CD4-positive, alpha-beta T cell treated with Interleukin-17A for 1 hour (primary cell): ENCODE data around the gene NRXN2.
A peak's percentile ranks its signal among the peaks of the same experiment; 100 is the strongest.
"Not testable (repeated sequence)": the region's sequence is repeated elsewhere in the genome, so short reads cannot be mapped to it uniquely, and the experiment has no call there.

Source experiments
- DNase-seq: peaks from one replicate; pipeline ENCODE4 v3.0.0-alpha.2; 2020

NRXN2 gene

GRCh38 chr11:64667154-64667745 lies 55.7 kb downstream of the NRXN2 start:
- no peak for DNase-seq

GRCh38 chr11:64665411-64665821 lies 57.6 kb downstream of the NRXN2 start:
- no peak for DNase-seq

- DNase-seq: not testable (repeated sequence)
Observed at GRCh38 chr11:64664236-64664870, 58.6 kb downstream of the NRXN2 start.

GRCh38 chr11:64663656-64664055 lies 59.3 kb downstream of the NRXN2 start:
- no peak for DNase-seq

GRCh38 chr11:64661614-64662013 lies 61.4 kb downstream of the NRXN2 start:
- no peak for DNase-seq

GRCh38 chr11:64661146-64661545 lies 61.9 kb downstream of the NRXN2 start:
- no peak for DNase-seq

GRCh38 chr11:64660706-64661105 lies 62.3 kb downstream of the NRXN2 start:
- DNase-seq: no peak

GRCh38 chr11:64660205-64660604 lies 62.8 kb downstream of the NRXN2 start:
- no peak for DNase-seq

GRCh38 chr11:64659417-64660144 lies 63.4 kb downstream of the NRXN2 start:
- DNase-seq: no peak

- no peak for DNase-seq
Observed at GRCh38 chr11:64658265-64658664, 64.7 kb downstream of the NRXN2 start.

- DNase-seq: no peak
Observed at GRCh38 chr11:64656862-64657261, 66.1 kb downstream of the NRXN2 start.

GRCh38 chr11:64655941-64656601 lies 66.9 kb downstream of the NRXN2 start:
- DNase-seq: no peak

- DNase-seq: no peak
Observed at GRCh38 chr11:64654958-64655541, 67.9 kb downstream of the NRXN2 start.

- no peak for DNase-seq
Observed at GRCh38 chr11:64654439-64654838, 68.6 kb downstream of the NRXN2 start.

- no peak for DNase-seq
Observed at GRCh38 chr11:64653388-64653973, 69.5 kb downstream of the NRXN2 start.

GRCh38 chr11:64652586-64653387 lies 70.2 kb downstream of the NRXN2 start:
- DNase-seq: peak; percentile 73

GRCh38 chr11:64650923-64651523 lies 72.0 kb downstream of the NRXN2 start:
- DNase-seq: no peak

- DNase-seq: no peak
Observed at GRCh38 chr11:64649291-64649697, 73.7 kb downstream of the NRXN2 start.

- DNase-seq: no peak
Observed at GRCh38 chr11:64648551-64648950, 74.4 kb downstream of the NRXN2 start.

- DNase-seq: no peak
Observed at GRCh38 chr11:64647019-64647779, 75.8 kb downstream of the NRXN2 start.
